ENCODE results near the gene FMN1.

FMN1 gene

DNA sequence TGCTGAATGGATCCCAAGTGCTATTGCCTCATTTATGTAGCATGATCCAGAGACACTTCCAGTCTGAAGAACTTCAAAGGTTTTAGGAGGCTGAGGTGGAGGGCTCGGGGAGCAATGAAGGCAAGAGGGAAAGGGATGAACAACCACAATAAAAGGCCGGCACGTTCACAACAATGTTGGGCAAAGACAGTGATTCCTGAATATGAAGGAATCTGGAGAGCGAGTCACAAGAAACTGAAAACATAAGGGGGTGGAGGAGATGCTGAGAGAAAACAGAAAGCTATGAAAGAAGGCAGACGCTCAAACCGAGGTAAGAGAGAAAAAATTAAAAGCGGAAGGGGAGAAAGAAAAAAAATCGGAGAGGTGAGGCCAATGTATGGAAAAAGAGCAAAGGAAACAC, 356.6 kb downstream of the FMN1 start:
- peak; percentile 58 for DNase-seq (ENCODE audit: low read depth)
- H3K4me3 ChIP-seq (ENCODE audit: low read length) = peak overlapping the region; percentile 18; the same call in 1 of the 2 replicates
- no peak for TF ChIP-seq CTCF (conservative IDR thresholded peaks at IDR 0.05; ENCODE audit: low read length)

- H3K4me3 ChIP-seq (ENCODE audit: low read length) = no peak overlapping the region
- DNase-seq (ENCODE audit: low read depth) = no peak
- no peak for TF ChIP-seq CTCF (conservative IDR thresholded peaks at IDR 0.05; ENCODE audit: low read length)
Measured at GRCh38 chr15:32834156-32834555, 360.4 kb downstream of the FMN1 start.

- no peak for DNase-seq (ENCODE audit: low read depth)
- no peak for TF ChIP-seq CTCF (conservative IDR thresholded peaks at IDR 0.05; ENCODE audit: low read length)
- H3K4me3 ChIP-seq (ENCODE audit: low read length) = no peak overlapping the region
Measured at GRCh38 chr15:32833379-32833821, 361.1 kb downstream of the FMN1 start.

GRCh38 chr15:32831485-32831884, 363.0 kb downstream of the FMN1 start:
- TF ChIP-seq CTCF (conservative IDR thresholded peaks at IDR 0.05; ENCODE audit: low read length) = no peak
- H3K4me3 ChIP-seq (ENCODE audit: low read length) = no peak overlapping the region
- peak; percentile 62 for DNase-seq (ENCODE audit: low read depth)

GRCh38 chr15:32830241-32830640, 364.3 kb downstream of the FMN1 start:
- no peak for TF ChIP-seq CTCF (conservative IDR thresholded peaks at IDR 0.05; ENCODE audit: low read length)
- DNase-seq (ENCODE audit: low read depth) = no peak
- H3K4me3 ChIP-seq (ENCODE audit: low read length) = no peak overlapping the region

DNA sequence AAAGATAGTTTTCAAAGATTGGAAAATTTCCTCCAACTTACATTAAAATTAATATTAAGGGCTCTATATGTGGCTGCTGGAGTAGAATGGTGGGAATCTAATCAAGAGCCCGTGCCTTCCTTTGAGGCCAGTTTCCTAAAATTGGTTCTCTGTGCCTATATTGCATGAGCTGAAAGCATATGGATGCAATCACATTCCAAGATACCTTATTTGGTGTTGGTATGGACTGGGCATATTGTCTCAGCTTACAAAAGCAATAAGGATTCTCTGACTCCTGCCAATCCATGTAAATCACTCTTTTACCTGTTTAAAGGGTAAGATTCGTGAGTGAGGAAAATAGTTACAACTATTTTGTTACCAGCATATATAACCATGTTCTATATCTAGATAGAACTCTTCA, 365.1 kb downstream of the FMN1 start:
- no peak overlapping the region for H3K4me3 ChIP-seq (ENCODE audit: low read length)
- no peak for DNase-seq (ENCODE audit: low read depth)
- no peak for TF ChIP-seq CTCF (conservative IDR thresholded peaks at IDR 0.05; ENCODE audit: low read length)

GRCh38 chr15:32828507-32829186, 365.9 kb downstream of the FMN1 start:
- H3K4me3 ChIP-seq (ENCODE audit: low read length) = no peak overlapping the region
- peak; percentile 92 for DNase-seq (ENCODE audit: low read depth)
- TF ChIP-seq CTCF (conservative IDR thresholded peaks at IDR 0.05; ENCODE audit: low read length) = no peak; the same call in 1 of the 2 replicates
